K562 (cell line): ENCODE results near the gene COPE. TPM values are rescaled to one million over a fixed set of nuclear protein-coding genes. Genes with fewer than 3 reads are reported as not detected.
A peak's percentile ranks its signal among the peaks of the same experiment; 100 is the strongest.

ENCODE experiments used
- ATAC-seq: fragments of 200-7000 bp; cut with Tn5 transposase; 3 replicates; pipeline ENCODE4 v1.9.1; 2020; ENCODE audit warnings: moderate library complexity
- BruUV-seq: library from RNA; stranded (reverse); fragments of 400-500 nt; replicated peaks from 2 replicates; lab custom pipeline; 2021; lab: Mats Ljungman, UMichigan
- CTCF ChIA-PET: fragments of 300-600 bp; formaldehyde crosslinking; extraction: SDS; loops from one replicate; lab custom pipeline; 2021; ENCODE audit warnings: low intra/inter-chr PET ratio; lab: Yijun Ruan, JAX
- POLR2A ChIA-PET: fragments of 300-600, 350-650 bp; sonication (Branson Sonifier 250); formaldehyde crosslinking; extraction: SDS; loops from one replicate; lab custom pipeline; 2021; ENCODE audit warnings: antibody characterized with exemption, inconsistent platforms; lab: Yijun Ruan, JAX
- DNase-seq, 4 experiments: peaks; one replicate each; pipeline versions ENCODE4 v3.0.0 to v3.0.0-alpha.2; 2011 to 2018; ENCODE audit warnings: low spot score in 3 of 4, mixed read lengths in 3 of 4; ENCODE audit errors: extremely low read depth in 1 of 4
- FAIRE-seq: peaks from 2 replicates; lab custom pipeline; 2011; peaks lifted over from hg19 to GRCh38; lab: Jason Lieb, UNC
- H2AFZ ChIP-seq: 2 replicates; pipeline ENCODE4 v1.6.0; 2011; ENCODE audit warnings: low read depth, low read length, control low read depth, inconsistent platforms
- H3K27ac ChIP-seq: fragments of 200-600 bp; 3 replicates; pipeline ENCODE4 v1.8.0; 2011; ENCODE audit warnings: low read depth, mild to moderate bottlenecking, control low read depth, inconsistent platforms, low read length, moderate library complexity, mixed read lengths; ENCODE audit errors: extremely low read depth
- H3K27me3 ChIP-seq, 2 experiments: fragments of 300-600 bp in 1 of 2; 2 replicates in 1 of 2; 3 replicates in 1 of 2; pipeline versions ENCODE4 v1.6.0 to v1.8.0; 2011; ENCODE audit warnings: inconsistent platforms in 2 of 2, low read length in 2 of 2, mild to moderate bottlenecking in 1 of 2, mixed read lengths in 1 of 2, moderate library complexity in 1 of 2; ENCODE audit not compliant: control insufficient read depth in 2 of 2, insufficient read depth in 2 of 2
- H3K36me3 ChIP-seq: fragments of 300-600 bp; 3 replicates; pipeline ENCODE4 v1.8.0; 2011; ENCODE audit warnings: mild to moderate bottlenecking, low read length, inconsistent platforms; ENCODE audit not compliant: control insufficient read depth, insufficient read depth
- H3K4me1 ChIP-seq, 2 experiments: fragments of 200-600 bp in 1 of 2; replicated peaks in 1 of 2; 2 replicates in 1 of 2; 3 replicates in 1 of 2; pipeline versions ENCODE4 v1.5.1 to v1.8.0; 2011; ENCODE audit warnings: inconsistent platforms in 2 of 2, low read length in 2 of 2, mild to moderate bottlenecking in 1 of 2, mixed read lengths in 1 of 2, moderate library complexity in 1 of 2; ENCODE audit not compliant: control insufficient read depth in 2 of 2, insufficient read depth in 2 of 2
- H3K4me2 ChIP-seq: 2 replicates; pipeline ENCODE4 v1.6.1; 2011; ENCODE audit warnings: low read length, control low read depth, inconsistent platforms, mixed read lengths; ENCODE audit not compliant: insufficient read depth
- H3K4me3 ChIP-seq: fragments of 200-600 bp; sonication (generic), shearing (Covaris generic); 2 replicates; pipeline ENCODE4 v1.5.1; 2016; ENCODE audit warnings: control low read depth, inconsistent platforms
- H3K79me2 ChIP-seq: fragments of 200-600 bp; 3 replicates; pipeline ENCODE4 v1.8.0; 2011; ENCODE audit warnings: low read length, inconsistent platforms; ENCODE audit not compliant: control insufficient read depth, insufficient read depth
- H3K9ac ChIP-seq, 2 experiments: 2 replicates each; pipeline versions ENCODE4 v1.6.0 to v1.6.1; 2011; ENCODE audit warnings: low read depth in 2 of 2, low read length in 2 of 2, control low read depth in 1 of 2, inconsistent platforms in 1 of 2, mild to moderate bottlenecking in 1 of 2, mixed read lengths in 1 of 2; ENCODE audit not compliant: insufficient read depth in 1 of 2
- H3K9me1 ChIP-seq: one replicate; pipeline ENCODE4 v1.6.0; 2011; ENCODE audit warnings: inconsistent platforms, mild to moderate bottlenecking, low read length, moderate library complexity; ENCODE audit not compliant: control insufficient read depth, insufficient read depth
- H3K9me3 ChIP-seq: replicated peaks from 2 replicates; pipeline ENCODE4 v1.5.1; 2011; ENCODE audit warnings: low read depth, low read length, inconsistent platforms; ENCODE audit not compliant: control insufficient read depth, insufficient read depth
- H4K20me1 ChIP-seq: replicated peaks from 2 replicates; pipeline ENCODE4 v1.6.1; 2011; ENCODE audit warnings: low read length, inconsistent platforms, mixed read lengths; ENCODE audit not compliant: control insufficient read depth, insufficient read depth
- FOSL1 ChIP-seq: fragments of 200-800 bp; sonication (Bioruptor generic); conservative IDR thresholded peaks from 2 replicates; pipeline ENCODE4 v1.6.1; 2016; ENCODE audit warnings: missing genetic modification characterization, missing compliant biosample characterization
- HES1 ChIP-seq: fragments of 450-650 bp; IDR thresholded peaks from 2 replicates; pipeline ENCODE4 v1.6.1; 2016; ENCODE audit warnings: low read depth, mild to moderate bottlenecking, moderate library complexity
- PHF21A ChIP-seq: fragments of 450-650 bp; IDR thresholded peaks from 2 replicates; pipeline ENCODE4 v1.6.1; 2017; ENCODE audit warnings: low read depth, borderline replicate concordance
- USF1 ChIP-seq: sonication (generic); formaldehyde crosslinking; IDR thresholded peaks from 2 replicates; pipeline ENCODE4 v1.9.0; 2022; ENCODE audit warnings: mild to moderate bottlenecking, missing genetic modification reagents
- VEZF1 ChIP-seq: fragments of 200-800 bp; sonication (Bioruptor generic); IDR thresholded peaks from 2 replicates; pipeline ENCODE4 v1.6.1; 2017; ENCODE audit warnings: missing genetic modification characterization, missing compliant biosample characterization
- ZBTB7A ChIP-seq: IDR thresholded peaks from 2 replicates; pipeline ENCODE4 v1.6.1; 2011; ENCODE audit warnings: low read depth, mild to moderate bottlenecking, low read length, moderate library complexity, borderline replicate concordance; ENCODE audit not compliant: control insufficient read depth
- ZC3H4 ChIP-seq: sonication (generic); formaldehyde crosslinking; IDR thresholded peaks from 2 replicates; pipeline ENCODE4 v1.9.0; 2021; ENCODE audit warnings: missing genetic modification reagents, borderline replicate concordance
- ZNF740 ChIP-seq, 3 experiments: fragments of 200-800 bp in 1 of 3; sonication (Bioruptor generic) in 1 of 3; sonication (generic) in 1 of 3; formaldehyde crosslinking in 1 of 3; IDR thresholded peaks; 2 replicates each; pipeline versions ENCODE4 v1.6.1 to v1.8.0; 2016 to 2022; ENCODE audit warnings: mild to moderate bottlenecking in 2 of 3, missing compliant biosample characterization in 2 of 3, missing genetic modification characterization in 2 of 3, missing genetic modification reagents in 1 of 3
- WGBS: fragments of 100-300 bp; shearing (Covaris generic); methylation state at CpG from one replicate; pipeline ENCODE4 v1.1.6; 2016; ENCODE audit warnings: low coverage, mixed read lengths; ENCODE audit not compliant: insufficient coverage; ENCODE audit errors: missing lambda C conversion rate; 5-methylcytosine and 5-hydroxymethylcytosine counted together
- in situ Hi-C: fragments of 300-500 bp; cut with MboI; formaldehyde crosslinking; loops from 4 replicates; pipeline ENCODE4 v1.15.0; 2018; ENCODE audit warnings: inconsistent platforms, mixed read lengths
- intact Hi-C: fragments of 100-400 bp; cut with micrococcal nuclease; formaldehyde crosslinking; loops from 2 replicates; pipeline ENCODE4 v1.14.2; 2022
- polyA plus RNA-seq, 8 experiments: library from polyadenylated mRNA; depleted of rRNA in 4 of 8; stranded (reverse) in 5 of 8; unstranded in 3 of 8; fragments of >200 nt; fragmentation: Nextera tagmentation in 2 of 8; fragmentation: Illumina TruSeq in 1 of 8; extraction: Ambion mirVana in 2 of 8; extraction: Trizol in 1 of 8; gene quantifications; 2 replicates each; pipeline versions ENCODE4 v1.2.1 to v1.2.3, GENCODE V29; 2011 to 2014; ENCODE audit warnings: inconsistent platforms in 1 of 8, missing spikeins in 1 of 8
- total RNA-seq, 7 experiments: library from RNA; depleted of rRNA in 6 of 7; stranded (reverse); fragments of >200 nt in 6 of 7; fragmentation: Illumina TruSeq in 2 of 7; extraction: Trizol in 2 of 7; gene quantifications; 2 replicates each; pipeline versions ENCODE4 v1.2.1 to v1.2.3, GENCODE V29; 2011 to 2021; ENCODE audit warnings: low replicate concordance in 1 of 7

Gene COPE
- total and polyA plus RNA-seq, 9 of the 15 experiments (the other 6 are each of a cell fraction or from before 2014, with no cell fraction given), result 5.8 to 273 (median 147) TPM

- TF ChIP-seq ZNF740 (CRISPR knock-in tag; IDR thresholded peaks at IDR 0.05) (no peak), ZNF740 (tag; IDR thresholded peaks at IDR 0.05) (peak in 1 of 2 experiments; percentile 48; a peak in 1 of 4 replicates)
Observed at GRCh38 chr19:18940769-18941627, 21.8 kb upstream of the COPE start, which contains the start of gene HOMER3 (continued).

GRCh38 chr19:18939922-18940768, 21.0 kb upstream of the COPE start:
- no peaks in the 10 kb centered on the region for H3K9me3 ChIP-seq
- peaks cover 0 to 6% of the 10 kb centered on the region in 2 experiments; a peak in 1 of 5 replicates for H3K27me3 ChIP-seq
- TF ChIP-seq PHF21A, result 0 out of 2 replicates have a peak, but pooled peaks have one; percentile 33
- no peak for TF ChIP-seq USF1 (CRISPR knock-in tag)
- TF ChIP-seq VEZF1 (CRISPR knock-in tag), result peak; percentile 58
- peak; percentile 37; the same call in 1 of the 2 replicates for TF ChIP-seq ZBTB7A
- no peak for TF ChIP-seq ZC3H4 (CRISPR knock-in tag)
- TF ChIP-seq FOSL1 (tag), result peak; percentile 49
- 0 out of 2 replicates have a peak, but pooled peaks have one; percentile 37 for TF ChIP-seq HES1
- peak overlapping the region; percentile 81 for H2AFZ ChIP-seq
- WGBS, result 4% methylated on average over 15 of the region's 47 CpGs
- POLR2A ChIA-PET, result interaction anchor here (0.6 to 1.0 kb wide), 3 partner anchors 9 to 127 kb away, joined by 3 to 4 read pairs (median 3); no protein-coding TSS in a partner anchor
- no peaks in the 10 kb centered on the region for H3K79me2 ChIP-seq
- no TSS peak for BruUV-seq
- CTCF ChIA-PET, result interaction anchor here (2.0 kb wide), 1 partner anchor 47 kb away, joined by 5 read pairs; no protein-coding TSS in a partner anchor
- DNase-seq (no peak), FAIRE-seq (no peak), ATAC-seq (no peak)
- H3K4me2 ChIP-seq, result peak overlapping the region; percentile 53
- H3K9me1 ChIP-seq, result peaks cover 5% of the 10 kb centered on the region
- no peak overlapping the region for H3K27ac ChIP-seq
- peaks cover 3 to 18% of the 10 kb centered on the region in 2 experiments; a peak in 4 of 5 replicates for H3K4me1 ChIP-seq
- intact Hi-C loops, result loop anchor here (5.0 kb wide), 1 partner anchor 47 kb away; no protein-coding TSS in a partner anchor
- no peaks in the 10 kb centered on the region for H3K36me3 ChIP-seq
- H4K20me1 ChIP-seq, result peaks cover 5% of the 10 kb centered on the region; the same call in 1 of the 2 replicates
- H3K4me3 ChIP-seq, result peak overlapping the region; percentile 38
- in situ Hi-C loops, result no loop called here
- H3K9ac ChIP-seq, result peak overlapping the region in 1 of 2 experiments; percentile 90; a peak in 3 of 4 replicates
